ENCODE data around the gene NUBP2.

GRCh38 chr16:1825864-1826690 is 43.3 kb downstream of the NUBP2 start:
- no peak for TF ChIP-seq EP300 (IDR thresholded peaks at IDR 0.05)
- no peak for TF ChIP-seq POLR2A (IDR thresholded peaks at IDR 0.05)
- TF ChIP-seq CTCF (IDR thresholded peaks at IDR 0.05): peak; percentile 10 to 64 (median 28)
